DOHH2 (cell line): ENCODE results near the gene ZNF526.

Experiments
- EZH2phosphoT487 ChIP-seq: fragments of 200-600 bp; sonication (generic); IDR thresholded peaks from 2 replicates; pipeline ENCODE4 v1.6.1; 2017; ENCODE audit warnings: borderline replicate concordance, mild to moderate bottlenecking, antibody characterized with exemption, low read length, moderate library complexity, mixed read lengths
- TF ChIP-seq, protein P1 (sequence below): fragments of 200-600 bp; sonication (generic); IDR thresholded peaks from one replicate; pipeline ENCODE4 v1.5.1; 2014; ENCODE audit warnings: antibody characterized with exemption, mild to moderate bottlenecking, low read depth, low read length; ENCODE audit not compliant: poor library complexity, severe bottlenecking

DNA sequence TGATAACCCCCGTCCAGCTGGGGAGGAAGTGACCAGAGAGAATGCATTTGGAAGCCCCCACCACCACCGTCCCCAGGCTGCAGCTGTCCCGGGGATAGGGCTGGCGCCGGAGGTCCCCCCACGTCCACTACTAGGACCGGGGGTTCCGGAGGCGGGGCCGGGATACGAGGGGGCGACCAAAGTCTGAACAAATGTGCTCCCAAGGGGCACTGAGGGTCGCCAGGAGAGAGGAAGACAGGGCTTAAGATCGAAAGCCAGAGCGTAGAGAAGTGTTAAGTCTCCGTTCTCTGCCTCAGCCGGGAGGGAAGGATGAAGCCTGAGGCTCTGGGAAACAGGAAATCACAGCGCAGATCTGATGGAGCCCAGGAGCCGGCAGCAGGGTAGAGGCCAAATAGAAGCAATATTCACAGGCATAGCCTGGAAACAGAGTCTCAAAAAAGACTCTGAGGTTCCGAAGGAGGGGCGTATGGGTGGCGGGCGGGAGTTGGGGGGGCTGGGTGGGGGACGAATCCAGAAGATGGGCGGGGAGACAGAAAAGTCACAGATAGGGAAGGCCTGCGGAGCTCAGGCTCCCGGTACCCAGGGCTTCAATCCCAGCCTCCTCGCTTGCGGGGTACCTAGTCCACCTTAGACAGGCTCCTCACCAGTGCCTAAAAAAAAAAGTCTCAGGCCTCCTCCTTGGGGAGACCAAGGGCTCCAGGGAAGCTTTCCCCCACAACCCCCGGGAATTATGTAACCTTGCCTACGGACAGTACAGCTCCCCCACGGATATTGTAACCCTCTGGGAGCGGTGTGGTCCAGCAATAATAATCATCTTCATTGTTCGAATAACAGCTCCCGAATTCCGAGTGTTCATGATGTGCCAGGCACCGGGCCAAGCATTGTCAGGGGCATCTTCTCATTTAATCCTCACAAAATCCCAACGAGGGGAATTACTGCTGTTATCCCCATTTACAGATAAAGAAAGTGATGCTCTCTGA lies 35.9 kb downstream of the ZNF526 start:
- TF ChIP-seq, protein P1, sequence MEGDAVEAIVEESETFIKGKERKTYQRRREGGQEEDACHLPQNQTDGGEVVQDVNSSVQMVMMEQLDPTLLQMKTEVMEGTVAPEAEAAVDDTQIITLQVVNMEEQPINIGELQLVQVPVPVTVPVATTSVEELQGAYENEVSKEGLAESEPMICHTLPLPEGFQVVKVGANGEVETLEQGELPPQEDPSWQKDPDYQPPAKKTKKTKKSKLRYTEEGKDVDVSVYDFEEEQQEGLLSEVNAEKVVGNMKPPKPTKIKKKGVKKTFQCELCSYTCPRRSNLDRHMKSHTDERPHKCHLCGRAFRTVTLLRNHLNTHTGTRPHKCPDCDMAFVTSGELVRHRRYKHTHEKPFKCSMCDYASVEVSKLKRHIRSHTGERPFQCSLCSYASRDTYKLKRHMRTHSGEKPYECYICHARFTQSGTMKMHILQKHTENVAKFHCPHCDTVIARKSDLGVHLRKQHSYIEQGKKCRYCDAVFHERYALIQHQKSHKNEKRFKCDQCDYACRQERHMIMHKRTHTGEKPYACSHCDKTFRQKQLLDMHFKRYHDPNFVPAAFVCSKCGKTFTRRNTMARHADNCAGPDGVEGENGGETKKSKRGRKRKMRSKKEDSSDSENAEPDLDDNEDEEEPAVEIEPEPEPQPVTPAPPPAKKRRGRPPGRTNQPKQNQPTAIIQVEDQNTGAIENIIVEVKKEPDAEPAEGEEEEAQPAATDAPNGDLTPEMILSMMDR: no peak
- TF ChIP-seq EZH2phosphoT487: no peak
